GM19099 (cell line): ENCODE measurements around the gene CLNS1A.

Source experiments
- POLR2A ChIP-seq: IDR thresholded peaks from 3 replicates; pipeline ENCODE4 v1.6.1; 2011; ENCODE audit warnings: low read depth; ENCODE audit not compliant: insufficient read length; ENCODE audit errors: extremely low read depth

CLNS1A gene

DNA sequence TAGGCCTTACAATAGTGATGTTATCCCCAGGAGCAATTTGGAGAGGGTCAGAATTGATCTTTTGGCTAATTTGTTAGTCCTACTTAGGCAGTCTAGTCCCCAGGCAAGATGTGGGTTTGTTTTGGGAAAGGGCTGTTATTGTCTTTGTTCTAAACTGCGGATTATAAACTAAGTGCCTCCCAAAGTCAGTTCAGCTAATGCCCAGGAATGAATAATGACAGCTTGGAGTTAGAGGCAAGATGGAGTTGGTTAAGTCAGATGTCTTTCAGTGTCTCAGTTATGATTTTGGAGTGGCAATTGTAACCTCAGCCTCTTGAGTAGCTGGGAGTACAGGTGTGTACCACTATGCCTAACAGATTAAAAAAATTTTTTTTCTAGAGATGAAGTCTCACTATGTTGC lies 7.3 kb upstream of the CLNS1A start:
- TF ChIP-seq POLR2A, result no peak

DNA sequence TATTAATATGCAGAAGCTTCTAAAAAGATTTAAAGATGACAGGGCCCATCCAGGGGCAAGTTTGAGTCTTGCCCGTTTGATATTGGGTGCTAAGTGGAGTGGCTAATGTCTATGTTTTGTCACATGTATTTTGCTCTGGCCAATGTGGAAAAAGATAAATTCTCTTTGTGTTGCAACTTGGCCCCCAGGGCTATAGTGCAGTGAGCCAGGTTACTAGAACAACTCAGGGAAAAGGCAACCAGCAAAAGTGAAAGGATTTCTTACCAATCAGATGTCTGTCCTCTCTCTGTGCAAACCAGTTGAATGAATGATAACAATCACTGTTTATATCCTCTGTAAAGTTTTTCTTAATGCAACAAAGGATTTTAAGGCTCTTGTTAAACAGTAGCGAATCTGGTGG lies 4.6 kb upstream of the CLNS1A start:
- TF ChIP-seq POLR2A, result no peak

DNA sequence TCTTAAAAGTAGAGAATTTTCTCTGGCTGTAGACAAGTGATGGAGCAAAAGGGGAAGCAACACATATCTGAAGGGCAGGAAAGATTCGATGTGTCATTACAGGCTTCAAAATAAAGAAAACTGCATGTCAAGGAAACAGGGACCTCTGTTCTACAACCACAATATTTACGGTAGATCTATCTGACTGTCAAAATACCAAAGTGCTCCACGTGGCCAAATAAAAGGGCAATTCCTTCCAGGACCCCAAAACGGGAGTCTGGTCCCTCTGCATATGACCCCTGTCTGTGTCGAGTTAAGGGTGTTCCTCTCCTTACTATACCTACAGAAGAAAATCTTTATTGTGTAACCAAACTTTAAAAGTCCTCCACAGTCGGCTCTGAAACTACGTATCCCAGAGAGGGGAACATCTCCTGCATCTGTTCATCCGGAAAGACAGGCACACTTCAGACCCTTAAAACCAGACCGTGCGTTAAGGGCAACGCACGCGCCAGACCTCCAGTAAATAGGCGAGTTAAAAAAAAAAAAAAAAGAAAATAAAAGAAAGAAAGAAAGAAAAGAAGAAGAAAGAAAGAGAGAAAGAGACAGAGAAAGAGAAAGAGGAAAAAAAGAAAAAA lies 756 bp downstream of the CLNS1A start:
- TF ChIP-seq POLR2A, result no peak

DNA sequence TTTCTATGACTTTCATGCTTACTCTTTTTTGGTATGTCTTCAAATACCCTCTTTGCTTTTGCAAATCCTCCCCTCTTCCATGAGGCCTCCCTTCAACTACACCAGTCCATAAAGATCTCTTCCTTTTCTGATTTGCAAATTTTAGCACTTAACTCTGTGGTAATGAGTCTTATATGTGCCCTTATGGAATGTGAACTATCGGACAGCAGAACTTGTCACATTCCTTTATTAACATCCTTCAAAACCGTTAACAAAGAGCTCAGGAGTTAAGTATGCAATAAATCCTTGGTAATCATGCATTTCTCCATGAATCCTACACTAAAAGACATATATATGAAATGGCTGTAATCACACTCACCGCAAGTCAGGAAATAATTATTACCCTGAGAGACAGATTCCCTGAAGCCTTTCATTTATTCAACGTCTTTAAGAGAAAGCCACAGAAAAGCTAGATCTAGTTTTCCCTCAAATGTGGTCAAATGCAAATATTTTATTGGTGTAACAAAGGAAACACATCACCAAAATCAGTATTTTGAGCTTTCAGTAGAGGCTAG lies 7.4 kb downstream of the CLNS1A start:
- no peak for TF ChIP-seq POLR2A

DNA sequence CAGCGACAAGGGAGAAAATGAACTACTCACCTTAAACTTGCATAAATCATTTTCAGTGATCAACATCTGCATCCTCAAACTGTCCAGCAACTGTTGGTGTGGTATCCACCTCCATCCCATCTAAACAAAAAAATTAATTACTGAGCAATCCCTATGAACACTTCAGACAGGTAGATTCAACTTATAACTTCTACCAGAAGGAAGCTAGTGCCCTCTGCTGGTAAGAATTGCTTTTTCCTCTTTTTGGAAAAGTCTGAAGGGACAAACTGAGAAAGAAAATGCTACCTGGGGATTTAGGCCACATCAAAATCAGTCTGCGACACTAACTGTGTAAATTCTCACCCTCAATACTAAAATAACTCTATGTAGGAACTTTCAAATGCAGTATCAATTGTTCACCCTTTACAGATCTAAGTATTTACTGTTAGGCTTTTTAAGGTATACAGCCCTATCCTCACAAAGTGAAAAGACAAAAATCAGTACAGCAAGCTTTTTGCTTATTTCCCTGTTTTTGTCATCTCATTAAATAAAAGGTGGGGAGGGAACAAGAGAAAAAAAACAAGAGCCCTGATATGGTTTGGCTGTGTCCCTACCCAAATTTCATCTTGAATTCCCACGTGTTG lies 17.9 kb downstream of the CLNS1A start:
- TF ChIP-seq POLR2A, result no peak

DNA sequence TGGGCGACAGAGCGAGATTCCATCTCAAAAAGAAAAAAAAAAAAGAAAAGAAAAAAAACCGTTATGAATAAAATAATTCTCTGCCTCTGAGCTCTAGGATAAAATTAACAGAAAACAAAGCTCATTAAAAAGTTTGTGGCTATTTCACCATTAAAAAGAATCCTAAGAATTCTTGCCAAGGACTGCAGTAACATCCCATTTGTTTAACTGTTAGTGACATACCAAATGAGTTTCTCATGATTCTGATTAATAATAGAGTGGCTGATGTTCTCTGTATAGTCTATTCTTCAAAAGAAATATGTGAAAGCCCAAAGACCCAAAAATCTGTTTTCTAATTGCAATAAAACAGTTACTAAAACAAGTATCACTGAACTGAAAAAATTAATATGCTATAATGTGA lies 19.7 kb downstream of the CLNS1A start:
- no peak for TF ChIP-seq POLR2A

DNA sequence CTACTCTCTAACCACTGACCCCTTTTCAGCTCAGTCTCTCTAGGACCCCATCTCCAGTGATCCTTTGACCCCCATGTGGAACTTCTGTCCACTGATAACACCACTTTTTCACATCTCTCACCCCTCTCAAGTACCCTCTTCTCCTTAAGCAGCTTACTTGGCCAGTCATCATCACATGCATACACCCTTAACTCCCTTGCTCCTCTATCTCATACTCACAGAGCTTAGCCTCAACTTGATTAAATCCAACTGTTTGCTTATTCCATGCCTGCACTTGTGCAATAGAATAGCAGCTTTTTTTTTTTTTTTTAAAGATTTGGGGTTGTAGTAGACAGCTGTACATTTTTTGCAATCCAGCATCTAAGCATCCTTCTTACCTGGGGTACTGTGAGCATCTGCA lies 25.7 kb downstream of the CLNS1A start:
- TF ChIP-seq POLR2A, result no peak

DNA sequence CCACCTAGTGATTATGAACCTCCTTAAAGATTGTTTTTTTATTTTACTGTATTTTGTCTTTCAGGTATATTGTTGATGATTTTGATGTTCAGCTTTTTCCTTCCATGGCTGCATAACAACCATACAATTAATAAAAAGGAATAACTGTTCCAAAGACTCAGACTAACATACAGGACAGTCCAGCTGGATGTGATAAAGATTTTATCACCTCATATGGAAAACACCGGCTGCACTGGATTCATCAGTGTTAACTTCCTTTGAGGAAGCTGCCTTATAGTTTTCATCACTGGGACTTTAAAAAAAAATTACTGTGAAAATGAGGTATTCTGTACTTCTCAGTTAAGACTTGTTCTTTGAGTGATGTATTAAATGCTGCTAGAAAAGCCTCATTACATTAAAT lies 28.4 kb downstream of the CLNS1A start:
- TF ChIP-seq POLR2A, result no peak

DNA sequence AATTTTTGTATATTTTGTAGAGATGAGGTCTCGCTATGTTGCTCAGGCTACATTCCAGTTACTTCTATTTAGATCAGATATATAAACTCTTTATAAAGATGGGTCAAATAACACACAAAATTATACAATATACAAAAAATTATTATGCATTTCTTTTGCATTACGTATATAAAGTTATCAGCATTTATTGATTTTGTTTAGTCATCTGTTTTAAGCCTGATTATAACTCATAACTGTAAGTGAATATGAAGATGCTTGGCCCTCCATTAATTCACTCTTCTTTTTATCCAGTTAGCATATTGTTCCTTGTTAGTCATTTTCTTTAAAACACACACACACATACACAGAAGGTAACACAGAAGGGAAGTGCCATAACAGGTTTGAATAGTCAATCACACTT lies 33.3 kb downstream of the CLNS1A start:
- TF ChIP-seq POLR2A, result no peak

DNA sequence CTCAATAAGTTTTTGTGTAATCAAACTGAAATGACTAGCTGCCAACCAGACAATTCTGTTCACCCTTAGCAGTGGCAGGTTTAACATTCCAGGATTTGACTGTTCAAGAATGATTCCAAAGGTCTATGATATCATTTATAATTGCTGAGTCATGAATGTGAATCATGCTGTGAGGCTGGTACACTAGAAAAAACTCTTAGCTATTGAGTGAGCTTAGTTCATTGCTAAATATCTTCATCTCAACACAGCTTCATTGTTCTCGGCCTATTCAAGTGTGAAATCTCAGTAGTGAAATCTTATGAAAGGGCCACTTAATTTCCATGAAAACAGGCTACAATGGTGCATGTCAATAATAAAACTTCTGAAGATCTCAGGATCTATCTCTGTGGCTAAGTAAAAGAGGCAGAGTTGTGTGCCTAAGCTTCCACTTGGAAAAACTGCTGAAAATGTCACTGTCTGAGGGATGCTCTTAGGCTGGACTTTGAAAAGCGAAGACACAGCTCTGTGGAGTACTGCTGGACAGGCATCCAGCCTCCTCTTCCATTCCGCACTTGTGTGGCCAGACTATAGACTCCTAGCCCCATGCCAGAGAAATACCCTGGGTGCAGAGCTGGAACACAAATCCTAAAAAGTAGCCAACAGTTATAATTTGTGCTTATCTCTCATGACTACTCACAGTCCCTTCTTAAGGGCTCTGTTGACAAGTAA lies 35.1 kb downstream of the CLNS1A start:
- TF ChIP-seq POLR2A, result no peak

DNA sequence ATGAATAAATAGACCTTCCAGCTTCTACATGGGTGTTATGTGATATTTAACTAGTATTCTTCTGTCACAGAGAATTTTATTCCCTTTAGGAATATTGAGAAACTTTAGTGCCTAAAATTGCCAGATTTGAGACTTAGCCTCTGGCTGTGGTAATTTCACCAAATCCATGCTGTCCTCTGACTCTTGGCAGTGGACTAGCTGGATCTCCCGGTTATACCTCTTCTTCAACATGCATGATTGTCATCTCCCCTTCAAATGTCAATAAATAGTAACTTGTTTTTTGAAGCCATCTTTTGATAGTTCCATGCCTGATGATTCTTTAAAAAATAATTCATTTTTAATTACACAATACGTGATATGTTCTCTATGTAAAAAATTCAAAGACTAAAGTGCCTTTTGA lies 39.4 kb downstream of the CLNS1A start:
- TF ChIP-seq POLR2A, result no peak

DNA sequence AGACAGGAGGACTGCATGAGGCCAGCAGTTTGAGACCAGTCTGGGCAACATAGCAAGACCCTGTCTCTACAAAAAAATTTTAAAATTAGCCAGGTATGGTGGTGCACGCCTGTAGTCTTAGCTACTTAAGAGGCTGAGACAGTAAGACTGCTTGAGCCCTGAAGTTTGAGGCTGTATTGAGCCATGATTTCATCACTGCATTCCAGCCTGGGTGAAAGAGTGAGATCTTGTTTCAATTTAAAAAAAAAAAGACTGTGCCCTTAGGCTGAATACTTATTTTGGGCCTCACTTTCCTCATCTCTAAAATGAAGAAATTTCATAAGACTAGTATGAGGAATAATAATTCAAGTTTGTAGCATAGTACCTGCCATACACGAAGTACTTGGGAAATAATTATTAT lies 41.0 kb downstream of the CLNS1A start:
- no peak for TF ChIP-seq POLR2A

DNA sequence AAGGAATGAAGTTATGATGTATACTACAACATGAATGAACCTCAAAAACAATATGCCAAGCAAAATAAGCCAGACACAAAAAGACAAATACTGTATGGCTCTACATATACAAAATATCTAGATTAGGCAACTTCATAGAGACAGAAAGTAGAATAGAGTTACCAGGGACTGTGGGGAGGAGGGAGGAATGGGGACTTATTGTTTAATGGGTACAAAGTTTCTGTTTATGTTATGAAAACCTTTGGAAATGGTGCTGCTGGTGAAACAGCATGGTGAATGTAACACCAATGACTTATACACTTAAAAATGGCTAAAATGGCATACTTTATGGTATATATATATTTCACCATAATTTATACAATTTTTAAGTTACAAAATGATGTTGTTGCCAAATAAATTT lies 43.7 kb downstream of the CLNS1A start:
- TF ChIP-seq POLR2A, result no peak

DNA sequence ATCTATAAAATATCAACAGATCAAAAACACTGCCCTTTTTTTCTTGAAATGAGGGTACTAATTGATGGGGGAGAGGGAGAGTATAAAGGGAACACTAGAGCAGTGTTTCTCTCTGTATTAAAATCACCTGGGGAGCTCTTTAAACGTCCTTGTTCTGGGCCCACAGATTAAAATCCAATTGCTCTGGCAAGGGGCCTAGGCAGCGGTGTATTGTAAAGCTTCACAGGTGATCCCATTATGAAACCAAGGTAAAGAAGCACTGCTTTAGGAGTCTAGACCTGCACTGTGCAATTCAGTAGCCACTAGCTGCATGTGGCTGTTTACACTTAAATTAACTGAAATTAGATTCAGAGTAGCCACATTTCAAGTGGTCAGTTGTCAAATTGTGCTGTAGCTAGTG lies 44.9 kb downstream of the CLNS1A start:
- no peak for TF ChIP-seq POLR2A

DNA sequence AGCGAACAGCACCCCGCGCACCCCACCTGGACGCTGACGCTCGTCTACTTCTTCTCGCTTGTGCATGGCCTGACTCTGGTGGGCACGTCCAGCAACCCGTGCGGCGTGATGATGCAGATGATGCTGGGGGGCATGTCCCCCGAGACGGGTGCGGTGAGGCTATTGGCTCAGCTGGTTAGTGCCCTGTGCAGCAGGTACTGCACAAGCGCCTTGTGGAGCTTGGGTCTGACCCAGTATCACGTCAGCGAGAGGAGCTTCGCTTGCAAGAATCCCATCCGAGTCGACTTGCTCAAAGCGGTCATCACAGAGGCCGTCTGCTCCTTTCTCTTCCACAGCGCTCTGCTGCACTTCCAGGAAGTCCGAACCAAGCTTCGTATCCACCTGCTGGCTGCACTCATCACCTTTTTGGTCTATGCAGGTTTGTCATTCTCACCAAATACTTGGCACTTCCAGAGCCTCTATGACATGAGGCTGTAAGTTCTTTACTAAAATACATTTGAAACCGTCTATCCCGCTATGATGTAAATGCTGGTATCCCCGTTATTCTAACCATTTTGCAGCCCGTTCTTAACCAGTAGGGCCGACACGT lies 47.3 kb downstream of the CLNS1A start:
- TF ChIP-seq POLR2A, result no peak
